PC-3 (cell line): ENCODE results near the gene TNRC6B.

Experiments
- CTCF ChIP-seq: fragments of 300-600 bp; sonication (generic); conservative IDR thresholded peaks from 2 replicates; pipeline ENCODE4 v1.5.1; 2017; ENCODE audit warnings: antibody characterized with exemption, low read depth, mild to moderate bottlenecking, low read length
- EZH2phosphoT487 ChIP-seq: fragments of 300-600 bp; sonication (generic); IDR thresholded peaks from 2 replicates; pipeline ENCODE4 v1.6.1; 2018; ENCODE audit warnings: mild to moderate bottlenecking, antibody characterized with exemption, low read length, borderline replicate concordance

DNA sequence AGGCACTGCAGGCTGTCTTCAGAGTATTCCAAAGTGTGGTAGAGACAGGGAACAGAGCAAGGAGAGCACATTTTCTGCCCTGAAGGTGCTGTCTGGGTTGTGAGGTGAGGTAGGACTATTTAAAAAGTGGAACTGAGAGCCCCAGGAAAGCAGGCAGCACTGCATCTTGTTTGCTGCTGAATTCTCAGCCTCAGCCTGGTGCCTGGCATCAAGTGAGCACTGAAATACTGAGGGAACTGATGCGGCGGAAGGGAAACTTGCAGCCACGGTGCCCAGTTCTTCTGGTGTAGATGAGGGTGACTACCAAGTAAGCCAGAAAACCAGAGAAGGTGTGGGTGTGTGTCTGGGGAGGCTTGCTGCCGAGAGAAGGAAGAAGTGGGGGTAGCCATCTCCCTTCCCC lies 59.5 kb downstream of the TNRC6B start:
- TF ChIP-seq CTCF (no peak), EZH2phosphoT487 (no peak)
